Osteocyte (in vitro differentiated cells): Measurements from ENCODE around the gene HYAL3. TPM values are rescaled to one million over a fixed set of nuclear protein-coding genes. Genes with fewer than 3 reads are reported as not detected.

Experiments used
- DNase-seq: peaks from one replicate; pipeline ENCODE4 v3.0.0; 2021; ENCODE audit warnings: mixed read lengths; ENCODE audit not compliant: unreplicated experiment; ENCODE audit errors: extremely low spot score
- H3K27ac Mint-ChIP-seq: one replicate; pipeline ENCODE4 v1.8.0; 2021; ENCODE audit warnings: mild to moderate bottlenecking, mixed read lengths; ENCODE audit not compliant: unreplicated experiment
- H3K27me3 Mint-ChIP-seq: one replicate; pipeline ENCODE4 v1.8.0; 2021; ENCODE audit warnings: mixed read lengths; ENCODE audit not compliant: unreplicated experiment
- H3K36me3 Mint-ChIP-seq: one replicate; pipeline ENCODE4 v1.8.0; 2021; ENCODE audit warnings: mixed read lengths; ENCODE audit not compliant: unreplicated experiment
- H3K4me1 Mint-ChIP-seq: one replicate; pipeline ENCODE4 v1.8.0; 2021; ENCODE audit warnings: mixed read lengths; ENCODE audit not compliant: unreplicated experiment
- H3K4me3 Mint-ChIP-seq: one replicate; pipeline ENCODE4 v1.8.0; 2021; ENCODE audit warnings: mild to moderate bottlenecking, moderate library complexity, mixed read lengths; ENCODE audit not compliant: unreplicated experiment
- H3K9me3 Mint-ChIP-seq: one replicate; pipeline ENCODE4 v1.8.0; 2021; ENCODE audit warnings: mixed read lengths; ENCODE audit not compliant: unreplicated experiment
- CTCF ChIP-seq: fragments of 200-600 bp; sonication (generic); IDR thresholded peaks from 2 replicates; pipeline ENCODE4 v1.5.0; 2021; ENCODE audit warnings: antibody characterized with exemption, mild to moderate bottlenecking, moderate library complexity
- total RNA-seq: library from RNA; stranded (reverse); gene quantifications from 2 replicates; pipeline ENCODE4 v1.2.1, GENCODE V29; 2021

HYAL3 gene
- total RNA-seq, 1 donor from 2014 or later, result 2.3 TPM

- Mint-ChIP-seq H3K27me3 (no peaks in the 10 kb centered on the region), H3K27ac (peak overlapping the region; percentile 41), H3K36me3 (peaks cover 6% of the 10 kb centered on the region), H3K4me3 (peak overlapping the region; percentile 89), H3K4me1 (peaks cover 23% of the 10 kb centered on the region), H3K9me3 (no peaks in the 10 kb centered on the region)
- no peak for TF ChIP-seq CTCF
- DNase-seq, result no peak
These were observed 27.9 kb upstream of the HYAL3 start for GRCh38 chr3:50327129-50327528.

GRCh38 chr3:50326182-50326541 is 27.0 kb upstream of the HYAL3 start:
- DNase-seq, result no peak
- no peaks in the 10 kb centered on the region for H3K27me3 Mint-ChIP-seq
- no peaks in the 10 kb centered on the region for H3K9me3 Mint-ChIP-seq
- TF ChIP-seq CTCF, result no peak
- peaks cover 2% of the 10 kb centered on the region for H3K36me3 Mint-ChIP-seq
- H3K4me3 Mint-ChIP-seq, result peak overlapping the region; percentile 29
- peaks cover 24% of the 10 kb centered on the region for H3K4me1 Mint-ChIP-seq
- no peak overlapping the region for H3K27ac Mint-ChIP-seq

GRCh38 chr3:50325497-50326181 is 26.4 kb upstream of the HYAL3 start:
- no peak for TF ChIP-seq CTCF
- Mint-ChIP-seq H3K27me3 (no peaks in the 10 kb centered on the region), H3K4me1 (peaks cover 25% of the 10 kb centered on the region), H3K36me3 (peaks cover 1% of the 10 kb centered on the region), H3K27ac (no peak overlapping the region), H3K4me3 (no peak overlapping the region), H3K9me3 (no peaks in the 10 kb centered on the region)
- no peak for DNase-seq

- DNase-seq, result no peak
- Mint-ChIP-seq H3K27ac (no peak overlapping the region), H3K9me3 (no peaks in the 10 kb centered on the region)
These were observed 25.9 kb upstream of the HYAL3 start for GRCh38 chr3:50325113-50325480.

More at GRCh38 chr3:50325113-50325480, 25.9 kb upstream of the HYAL3 start:
- H3K36me3 Mint-ChIP-seq, result no peaks in the 10 kb centered on the region
- no peaks in the 10 kb centered on the region for H3K27me3 Mint-ChIP-seq
- H3K4me3 Mint-ChIP-seq, result peak overlapping the region; percentile 18
- no peak for TF ChIP-seq CTCF
- H3K4me1 Mint-ChIP-seq, result peaks cover 29% of the 10 kb centered on the region
